GM23338 (cell line): ENCODE results near the gene RPH3AL. TPM values are rescaled to one million over a fixed set of nuclear protein-coding genes. Genes with fewer than 3 reads are reported as not detected.
"Not testable (repeated sequence)": the region's sequence is repeated elsewhere in the genome, so short reads cannot be mapped to it uniquely, and the experiment has no call there.

Experiments
- ATAC-seq: fragments of 200-7000 bp; cut with Tn5 transposase; 3 replicates; pipeline ENCODE4 v1.9.1; 2020
- DNase-seq: peaks from one replicate; pipeline ENCODE4 v3.0.0-alpha.2; 2015; ENCODE audit warnings: low spot score
- H2AFZ ChIP-seq: fragments of 200-600 bp; sonication (generic); 2 replicates; pipeline ENCODE4 v1.8.0; 2016; ENCODE audit warnings: antibody characterized with exemption, mild to moderate bottlenecking, moderate library complexity
- H3F3A ChIP-seq: fragments of 200-600 bp; sonication (generic); replicated peaks from 2 replicates; pipeline ENCODE4 v1.8.0; 2017; ENCODE audit warnings: antibody characterized with exemption, mixed run types, low read depth
- H3K27ac ChIP-seq: fragments of 200-600 bp; sonication (generic); 2 replicates; pipeline ENCODE4 v1.6.1; 2016; ENCODE audit warnings: low read depth
- H3K27me3 ChIP-seq: fragments of 200-600 bp; sonication (generic); 2 replicates; pipeline ENCODE4 v1.8.0; 2016; ENCODE audit warnings: mild to moderate bottlenecking, mixed run types, moderate library complexity; ENCODE audit not compliant: insufficient read depth
- H3K36me3 ChIP-seq: fragments of 200-600 bp; sonication (generic); 2 replicates; pipeline ENCODE4 v1.8.0; 2016; ENCODE audit warnings: mild to moderate bottlenecking; ENCODE audit not compliant: insufficient read depth
- H3K4me1 ChIP-seq: fragments of 200-600 bp; sonication (generic); 2 replicates; pipeline ENCODE4 v1.8.0; 2016; ENCODE audit warnings: mild to moderate bottlenecking, moderate library complexity; ENCODE audit not compliant: insufficient read depth
- H3K4me2 ChIP-seq: fragments of 200-600 bp; sonication (generic); 2 replicates; pipeline ENCODE4 v1.7.1; 2017; ENCODE audit warnings: mixed run types
- H3K4me3 ChIP-seq: fragments of 200-600 bp; sonication (generic); 2 replicates; pipeline ENCODE4 v1.6.1; 2016; ENCODE audit warnings: mixed run types
- H3K79me2 ChIP-seq: fragments of 200-600 bp; sonication (generic); replicated peaks from 2 replicates; pipeline ENCODE4 v1.8.0; 2017; ENCODE audit warnings: mild to moderate bottlenecking; ENCODE audit not compliant: insufficient read depth
- H3K9me2 ChIP-seq: fragments of 200-600 bp; sonication (generic); 2 replicates; pipeline ENCODE4 v1.8.0; 2017; ENCODE audit not compliant: insufficient read depth
- H4K20me1 ChIP-seq: fragments of 200-600 bp; sonication (generic); replicated peaks from 2 replicates; pipeline ENCODE4 v1.8.0; 2017; ENCODE audit warnings: mild to moderate bottlenecking; ENCODE audit not compliant: insufficient read depth
- H3K27ac Mint-ChIP-seq: 2 replicates; pipeline ENCODE4 v1.8.0; 2020; ENCODE audit warnings: inconsistent platforms, mild to moderate bottlenecking, moderate library complexity, mixed read lengths
- H3K27me3 Mint-ChIP-seq: 3 replicates; pipeline ENCODE4 v1.8.0; 2022; ENCODE audit warnings: low read depth, mild to moderate bottlenecking, moderate library complexity, mixed read lengths, inconsistent platforms; ENCODE audit not compliant: insufficient read depth, poor library complexity
- H3K36me3 Mint-ChIP-seq: 3 replicates; pipeline ENCODE4 v1.8.0; 2021; ENCODE audit warnings: low read depth, mild to moderate bottlenecking, inconsistent platforms, moderate library complexity, mixed read lengths
- H3K4me1 Mint-ChIP-seq: 3 replicates; pipeline ENCODE4 v1.8.0; 2020; ENCODE audit warnings: mild to moderate bottlenecking, inconsistent platforms, mixed read lengths
- H3K4me3 Mint-ChIP-seq: 3 replicates; pipeline ENCODE4 v1.8.0; 2021; ENCODE audit warnings: moderate library complexity, mild to moderate bottlenecking, inconsistent platforms, mixed read lengths
- H3K9me3 Mint-ChIP-seq: 3 replicates; pipeline ENCODE4 v1.8.0; 2020; ENCODE audit warnings: moderate library complexity, mild to moderate bottlenecking, inconsistent platforms, mixed read lengths
- EZH2phosphoT487 ChIP-seq: fragments of 200-600 bp; sonication (generic); IDR thresholded peaks from one replicate; pipeline ENCODE4 v1.8.1; 2018; ENCODE audit warnings: antibody characterized with exemption; ENCODE audit not compliant: unreplicated experiment
- polyA plus RNA-seq: library from polyadenylated mRNA; unstranded; fragments of >200 nt; fragmentation: Nextera tagmentation; extraction: Ambion mirVana; gene quantifications from 2 replicates; pipeline ENCODE4 v1.2.1, GENCODE V29; 2016
- total RNA-seq: library from RNA; depleted of rRNA; stranded (reverse); fragments of >200 nt; shearing (Covaris generic); gene quantifications from 2 replicates; pipeline ENCODE4 v1.2.3, GENCODE V29; 2014
- TF ChIP-seq, protein P1 (sequence below): fragments of 250-450 bp; sonication (Bioruptor Pico); IDR thresholded peaks from 2 replicates; pipeline ENCODE4 v1.5.0; 2020; ENCODE audit warnings: mild to moderate bottlenecking, moderate library complexity

RPH3AL gene
- total and polyA plus RNA-seq, 2 experiments from 2014 or later = 2.7 to 6.3 TPM

- TF ChIP-seq, protein P1, sequence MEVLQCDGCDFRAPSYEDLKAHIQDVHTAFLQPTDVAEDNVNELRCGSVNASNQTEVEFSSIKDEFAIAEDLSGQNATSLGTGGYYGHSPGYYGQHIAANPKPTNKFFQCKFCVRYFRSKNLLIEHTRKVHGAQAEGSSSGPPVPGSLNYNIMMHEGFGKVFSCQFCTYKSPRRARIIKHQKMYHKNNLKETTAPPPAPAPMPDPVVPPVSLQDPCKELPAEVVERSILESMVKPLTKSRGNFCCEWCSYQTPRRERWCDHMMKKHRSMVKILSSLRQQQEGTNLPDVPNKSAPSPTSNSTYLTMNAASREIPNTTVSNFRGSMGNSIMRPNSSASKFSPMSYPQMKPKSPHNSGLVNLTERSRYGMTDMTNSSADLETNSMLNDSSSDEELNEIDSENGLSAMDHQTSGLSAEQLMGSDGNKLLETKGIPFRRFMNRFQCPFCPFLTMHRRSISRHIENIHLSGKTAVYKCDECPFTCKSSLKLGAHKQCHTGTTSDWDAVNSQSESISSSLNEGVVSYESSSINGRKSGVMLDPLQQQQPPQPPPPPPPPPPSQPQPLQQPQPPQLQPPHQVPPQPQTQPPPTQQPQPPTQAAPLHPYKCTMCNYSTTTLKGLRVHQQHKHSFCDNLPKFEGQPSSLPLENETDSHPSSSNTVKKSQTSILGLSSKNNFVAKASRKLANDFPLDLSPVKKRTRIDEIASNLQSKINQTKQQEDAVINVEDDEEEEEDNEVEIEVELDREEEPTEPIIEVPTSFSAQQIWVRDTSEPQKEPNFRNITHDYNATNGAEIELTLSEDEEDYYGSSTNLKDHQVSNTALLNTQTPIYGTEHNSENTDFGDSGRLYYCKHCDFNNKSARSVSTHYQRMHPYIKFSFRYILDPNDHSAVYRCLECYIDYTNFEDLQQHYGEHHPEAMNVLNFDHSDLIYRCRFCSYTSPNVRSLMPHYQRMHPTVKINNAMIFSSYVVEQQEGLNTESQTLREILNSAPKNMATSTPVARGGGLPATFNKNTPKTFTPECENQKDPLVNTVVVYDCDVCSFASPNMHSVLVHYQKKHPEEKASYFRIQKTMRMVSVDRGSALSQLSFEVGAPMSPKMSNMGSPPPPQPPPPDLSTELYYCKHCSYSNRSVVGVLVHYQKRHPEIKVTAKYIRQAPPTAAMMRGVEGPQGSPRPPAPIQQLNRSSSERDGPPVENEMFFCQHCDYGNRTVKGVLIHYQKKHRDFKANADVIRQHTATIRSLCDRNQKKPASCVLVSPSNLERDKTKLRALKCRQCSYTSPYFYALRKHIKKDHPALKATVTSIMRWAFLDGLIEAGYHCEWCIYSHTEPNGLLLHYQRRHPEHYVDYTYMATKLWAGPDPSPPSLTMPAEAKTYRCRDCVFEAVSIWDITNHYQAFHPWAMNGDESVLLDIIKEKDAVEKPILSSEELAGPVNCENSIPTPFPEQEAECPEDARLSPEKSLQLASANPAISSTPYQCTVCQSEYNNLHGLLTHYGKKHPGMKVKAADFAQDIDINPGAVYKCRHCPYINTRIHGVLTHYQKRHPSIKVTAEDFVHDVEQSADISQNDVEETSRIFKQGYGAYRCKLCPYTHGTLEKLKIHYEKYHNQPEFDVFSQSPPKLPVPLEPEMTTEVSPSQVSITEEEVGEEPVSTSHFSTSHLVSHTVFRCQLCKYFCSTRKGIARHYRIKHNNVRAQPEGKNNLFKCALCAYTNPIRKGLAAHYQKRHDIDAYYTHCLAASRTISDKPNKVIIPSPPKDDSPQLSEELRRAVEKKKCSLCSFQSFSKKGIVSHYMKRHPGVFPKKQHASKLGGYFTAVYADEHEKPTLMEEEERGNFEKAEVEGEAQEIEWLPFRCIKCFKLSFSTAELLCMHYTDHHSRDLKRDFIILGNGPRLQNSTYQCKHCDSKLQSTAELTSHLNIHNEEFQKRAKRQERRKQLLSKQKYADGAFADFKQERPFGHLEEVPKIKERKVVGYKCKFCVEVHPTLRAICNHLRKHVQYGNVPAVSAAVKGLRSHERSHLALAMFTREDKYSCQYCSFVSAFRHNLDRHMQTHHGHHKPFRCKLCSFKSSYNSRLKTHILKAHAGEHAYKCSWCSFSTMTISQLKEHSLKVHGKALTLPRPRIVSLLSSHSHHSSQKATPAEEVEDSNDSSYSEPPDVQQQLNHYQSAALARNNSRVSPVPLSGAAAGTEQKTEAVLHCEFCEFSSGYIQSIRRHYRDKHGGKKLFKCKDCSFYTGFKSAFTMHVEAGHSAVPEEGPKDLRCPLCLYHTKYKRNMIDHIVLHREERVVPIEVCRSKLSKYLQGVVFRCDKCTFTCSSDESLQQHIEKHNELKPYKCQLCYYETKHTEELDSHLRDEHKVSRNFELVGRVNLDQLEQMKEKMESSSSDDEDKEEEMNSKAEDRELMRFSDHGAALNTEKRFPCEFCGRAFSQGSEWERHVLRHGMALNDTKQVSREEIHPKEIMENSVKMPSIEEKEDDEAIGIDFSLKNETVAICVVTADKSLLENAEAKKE = no peak
- TF ChIP-seq EZH2phosphoT487 = no peak
These were observed 116.6 kb downstream of the RPH3AL start (continued) for GRCh38 chr17:235831-236640.

DNA sequence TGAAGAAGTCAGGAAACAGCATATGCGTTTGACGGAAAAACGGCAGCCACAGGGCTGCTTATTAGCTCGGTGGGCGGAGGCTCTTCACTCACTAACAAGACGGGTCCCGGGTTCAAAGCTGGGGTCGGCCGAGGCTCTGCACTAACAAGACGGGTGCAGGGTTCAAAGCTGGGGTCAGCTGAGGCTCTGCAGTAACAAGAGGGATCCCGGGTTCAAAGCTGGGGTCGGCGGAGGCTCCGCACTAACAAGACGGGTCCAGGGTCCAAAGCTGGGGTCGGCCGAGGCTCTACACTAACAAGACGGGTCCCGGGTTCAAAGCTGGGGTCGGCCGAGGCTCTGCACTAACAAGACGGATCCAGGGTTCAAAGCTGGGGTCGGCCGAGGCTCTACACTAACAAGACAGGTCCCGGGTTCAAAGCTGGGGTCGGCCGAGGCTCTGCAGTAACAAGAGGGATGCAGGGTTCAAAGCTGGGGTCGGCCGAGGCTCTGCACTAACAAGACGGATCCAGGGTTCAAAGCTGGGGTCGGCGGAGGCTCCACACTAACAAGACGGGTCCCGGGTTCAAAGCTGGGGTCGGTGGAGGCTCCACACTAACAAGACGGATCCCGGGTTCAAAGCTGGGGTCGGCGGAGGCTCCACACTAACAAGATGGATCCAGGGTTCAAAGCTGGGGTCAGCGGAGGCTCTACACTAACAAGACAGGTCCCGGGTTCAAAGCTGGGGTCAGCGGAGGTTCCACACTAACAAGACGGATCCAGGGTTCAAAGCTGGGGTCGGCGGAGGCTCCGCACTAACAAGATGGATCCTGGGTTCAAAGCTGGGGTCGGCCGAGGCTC lies 117.4 kb downstream of the RPH3AL start:
- H4K20me1 ChIP-seq, DNase-seq, H3K9me3 Mint-ChIP-seq, H3K4me1 ChIP-seq, H3K9me2 ChIP-seq, H3K27ac Mint-ChIP-seq, H3F3A ChIP-seq, H3K36me3 Mint-ChIP-seq, H3K4me2 ChIP-seq, H3K4me3 Mint-ChIP-seq, H3K27ac ChIP-seq, H3K36me3 ChIP-seq, ATAC-seq, H3K4me3 ChIP-seq, H3K27me3 ChIP-seq, H3K79me2 ChIP-seq, H2AFZ ChIP-seq: not testable (repeated sequence)
- Mint-ChIP-seq H3K27me3 (peaks cover 13% of the 10 kb centered on the region), H3K4me1 (peaks cover 46% of the 10 kb centered on the region)

DNA sequence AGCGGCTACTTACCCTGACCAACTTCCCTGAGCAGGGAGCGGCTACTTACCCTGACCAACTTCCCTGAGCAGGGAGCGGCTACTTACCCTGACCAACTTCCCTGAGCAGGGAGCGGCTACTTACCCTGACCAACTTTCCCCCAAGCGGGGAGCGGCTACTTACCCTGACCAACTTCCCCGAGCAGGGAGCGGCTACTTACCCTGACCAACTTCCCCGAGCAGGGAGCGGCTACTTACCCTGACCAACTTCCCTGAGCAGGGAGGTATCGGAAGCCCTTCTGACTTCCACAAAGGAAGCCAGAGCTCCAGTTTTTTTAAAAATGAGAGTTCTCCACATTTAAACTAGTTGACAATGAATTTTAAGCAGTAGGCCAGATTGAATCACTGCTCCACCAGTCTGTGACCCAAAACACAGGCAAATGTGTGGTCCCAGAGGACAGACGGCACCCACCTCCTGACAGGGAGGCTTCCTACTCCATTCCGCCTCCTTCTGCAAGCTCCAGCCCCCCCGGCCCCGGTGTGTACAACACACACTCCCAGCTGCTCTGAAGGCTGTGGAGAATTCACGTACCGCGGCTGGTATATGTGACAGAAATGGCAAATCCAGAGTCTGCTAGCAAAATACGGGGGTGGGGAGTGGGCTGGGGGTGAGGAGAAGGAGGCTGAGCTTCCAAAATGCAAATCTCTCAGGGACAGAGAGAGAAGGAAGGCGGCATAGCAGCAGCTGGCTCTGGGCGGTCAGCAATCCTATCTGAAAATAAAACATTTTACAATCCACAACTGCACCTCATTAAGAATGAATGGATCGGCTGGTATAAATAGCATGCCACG lies 118.2 kb downstream of the RPH3AL start:
- H3K4me1 ChIP-seq, H3K9me3 Mint-ChIP-seq, H3K36me3 Mint-ChIP-seq, H3K27ac Mint-ChIP-seq, H3K4me2 ChIP-seq, H4K20me1 ChIP-seq, H3K27ac ChIP-seq, H3K79me2 ChIP-seq, H2AFZ ChIP-seq, H3K4me3 Mint-ChIP-seq, H3K27me3 ChIP-seq, ATAC-seq, H3K36me3 ChIP-seq, H3K9me2 ChIP-seq, H3F3A ChIP-seq, DNase-seq, H3K4me3 ChIP-seq: not testable (repeated sequence)
- Mint-ChIP-seq H3K4me1 (peaks cover 46% of the 10 kb centered on the region), H3K27me3 (peaks cover 13% of the 10 kb centered on the region)
